CD4-positive, alpha-beta memory T cell (primary cell): ENCODE data around the gene MTUS2. TPM values are rescaled to one million over a fixed set of nuclear protein-coding genes. Genes with fewer than 3 reads are reported as not detected.

Experiments used
- CTCF ChIA-PET: fragments of 350-600 bp; sonication (Branson Sonifier 250); formaldehyde crosslinking; loops from one replicate; lab custom pipeline; 2021; ENCODE audit warnings: inconsistent platforms; ENCODE audit not compliant: partially characterized antibody; lab: Charles Lee
- POLR2A ChIA-PET: fragments of 350-600 bp; sonication (Branson Sonifier 250); formaldehyde crosslinking; loops from one replicate; lab custom pipeline; 2021; ENCODE audit not compliant: partially characterized antibody; lab: Charles Lee
- DNase-seq, 5 donors: peaks; one replicate each; pipeline versions ENCODE4 v3.0.0 to v3.0.0-alpha.2; 2020 to 2022; ENCODE audit warnings: mixed read lengths in 1 of 5
- H3K27ac ChIP-seq: one replicate; pipeline ENCODE4 v1.7.0; 2013; ENCODE audit warnings: low read depth, low read length
- H3K27me3 ChIP-seq: 2 replicates; pipeline ENCODE4 v1.7.0; 2013; ENCODE audit warnings: mild to moderate bottlenecking, low read length, moderate library complexity; ENCODE audit not compliant: insufficient read depth
- H3K36me3 ChIP-seq: 2 replicates; pipeline ENCODE4 v1.7.0; 2013; ENCODE audit warnings: mild to moderate bottlenecking, low read length, moderate library complexity; ENCODE audit not compliant: insufficient read depth
- H3K4me1 ChIP-seq: 2 replicates; pipeline ENCODE4 v1.7.0; 2013; ENCODE audit warnings: mild to moderate bottlenecking, low read length, moderate library complexity; ENCODE audit not compliant: insufficient read depth
- H3K4me3 ChIP-seq, 2 donors: one replicate each; pipeline ENCODE4 v1.7.0; 2013; ENCODE audit warnings: low read length in 2 of 2, mild to moderate bottlenecking in 1 of 2
- H3K9me3 ChIP-seq, 2 donors: one replicate each; pipeline ENCODE4 v1.7.0; 2013; ENCODE audit warnings: low read length in 2 of 2, control low read depth in 1 of 2; ENCODE audit not compliant: control insufficient read depth in 1 of 2
- H3K27ac Mint-ChIP-seq, 7 donors: one replicate each; pipeline ENCODE4 v1.8.0; 2020 to 2021; ENCODE audit warnings: mixed read lengths in 7 of 7, mild to moderate bottlenecking in 6 of 7, inconsistent platforms in 3 of 7, moderate library complexity in 3 of 7
- H3K27me3 Mint-ChIP-seq, 2 donors: one replicate each; pipeline ENCODE4 v1.8.0; 2020 to 2021; ENCODE audit warnings: mixed read lengths in 2 of 2
- H3K36me3 Mint-ChIP-seq, 2 donors: one replicate each; pipeline ENCODE4 v1.8.0; 2020 to 2021; ENCODE audit warnings: mixed read lengths in 2 of 2, inconsistent platforms in 1 of 2, mild to moderate bottlenecking in 1 of 2
- H3K4me1 Mint-ChIP-seq, 4 donors: one replicate each; pipeline ENCODE4 v1.8.0; 2020 to 2021; ENCODE audit warnings: mixed read lengths in 4 of 4, mild to moderate bottlenecking in 1 of 4
- H3K4me3 Mint-ChIP-seq, 8 donors: one replicate each; pipeline ENCODE4 v1.8.0; 2020 to 2021; ENCODE audit warnings: mixed read lengths in 8 of 8, mild to moderate bottlenecking in 7 of 8, moderate library complexity in 6 of 8, inconsistent platforms in 3 of 8
- H3K9me3 Mint-ChIP-seq, 8 donors: one replicate each; pipeline ENCODE4 v1.8.0; 2020 to 2021; ENCODE audit warnings: mixed read lengths in 8 of 8, mild to moderate bottlenecking in 5 of 8, inconsistent platforms in 3 of 8, moderate library complexity in 1 of 8
- intact Hi-C: fragments of 100-400 bp; cut with micrococcal nuclease; formaldehyde crosslinking; loops from one replicate; pipeline ENCODE4 v1.15.1; 2023
- polyA plus RNA-seq, 2 donors: library from polyadenylated mRNA; unstranded; fragments of 300-500 nt; fragmentation: Illumina TruSeq; gene quantifications; one replicate each; pipeline ENCODE4 v1.2.3, GENCODE V29; 2021
- total RNA-seq, 2 experiments: library from RNA; stranded (reverse); gene quantifications; one replicate each; pipeline ENCODE4 v1.2.3, GENCODE V29; 2021

MTUS2 gene
- total and polyA plus RNA-seq, 4 experiments from 2014 or later: 0.12 to 1.1 (median 0.60) TPM

- Histone ChIP-seq H3K27me3 (no peaks in the 10 kb centered on the region), H3K4me1 (no peaks in the 10 kb centered on the region), H3K9me3 (no peaks in the 10 kb centered on the region), H3K36me3 (no peaks in the 10 kb centered on the region), H3K4me3 (no peak overlapping the region), H3K27ac (no peak overlapping the region)
- peaks cover 7 to 8% of the 10 kb centered on the region in 2 donors for H3K27me3 Mint-ChIP-seq
- no peak for DNase-seq
- POLR2A ChIA-PET: no interaction called here
- no peak overlapping the region for H3K27ac Mint-ChIP-seq
- no peak overlapping the region for H3K4me3 Mint-ChIP-seq
- intact Hi-C loops: no loop called here
- no peaks in the 10 kb centered on the region for H3K36me3 Mint-ChIP-seq
- CTCF ChIA-PET: no interaction called here
- H3K9me3 Mint-ChIP-seq: peaks cover 0 to 15% (median 6%) of the 10 kb centered on the region in 8 donors
- H3K4me1 Mint-ChIP-seq: no peaks in the 10 kb centered on the region
Observed at GRCh38 chr13:29294821-29295220, 474.7 kb downstream of the MTUS2 start.

GRCh38 chr13:29301027-29301426 is 480.9 kb downstream of the MTUS2 start:
- ChIA-PET CTCF (interaction anchor here (1.0 kb wide), 1 partner anchor 9 kb away, joined by 3 read pairs; no protein-coding TSS in a partner anchor), POLR2A (no interaction called here)
- no peak overlapping the region for H3K4me3 Mint-ChIP-seq
- no peaks in the 10 kb centered on the region for H3K9me3 ChIP-seq
- H3K27me3 Mint-ChIP-seq: peaks cover 8% of the 10 kb centered on the region in 2 donors
- intact Hi-C loops: no loop called here
- no peak for DNase-seq
- H3K36me3 Mint-ChIP-seq: peaks cover 4 to 8% of the 10 kb centered on the region in 2 donors
- no peaks in the 10 kb centered on the region for H3K4me1 ChIP-seq
- peaks cover 2 to 39% (median 28%) of the 10 kb centered on the region in 8 donors for H3K9me3 Mint-ChIP-seq
- H3K27me3 ChIP-seq: no peaks in the 10 kb centered on the region
- H3K4me1 Mint-ChIP-seq: no peaks in the 10 kb centered on the region
- H3K27ac ChIP-seq: no peak overlapping the region
- H3K27ac Mint-ChIP-seq: no peak overlapping the region
- no peak overlapping the region for H3K4me3 ChIP-seq
- H3K36me3 ChIP-seq: no peaks in the 10 kb centered on the region

DNA sequence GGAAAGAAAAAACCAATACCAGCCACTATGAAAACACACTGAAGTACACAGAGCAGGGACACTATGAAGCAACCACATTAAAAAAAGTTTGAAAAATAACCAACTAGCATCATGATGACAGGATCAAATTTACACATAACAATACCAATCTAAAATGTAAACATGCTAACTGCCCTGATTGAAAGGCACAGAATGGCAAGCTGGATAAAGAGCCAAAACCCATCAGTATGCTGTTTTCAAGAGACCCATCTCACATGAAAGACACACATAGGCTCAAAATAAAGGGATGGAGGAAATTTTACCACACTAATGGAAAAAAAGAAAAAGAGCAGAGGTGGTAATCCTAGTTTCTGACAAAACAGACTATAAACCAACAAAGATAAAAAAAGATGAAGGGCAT is 484.0 kb downstream of the MTUS2 start:
- no peaks in the 10 kb centered on the region for H3K4me1 Mint-ChIP-seq
- H3K9me3 ChIP-seq: no peaks in the 10 kb centered on the region
- H3K27me3 ChIP-seq: no peaks in the 10 kb centered on the region
- H3K27ac Mint-ChIP-seq: no peak overlapping the region
- no peaks in the 10 kb centered on the region for H3K4me1 ChIP-seq
- ChIA-PET CTCF (no interaction called here), POLR2A (no interaction called here)
- no peak overlapping the region for H3K4me3 ChIP-seq
- H3K36me3 ChIP-seq: no peaks in the 10 kb centered on the region
- peaks cover 4 to 5% of the 10 kb centered on the region in 2 donors for H3K27me3 Mint-ChIP-seq
- peaks cover 0 to 57% (median 39%) of the 10 kb centered on the region in 8 donors for H3K9me3 Mint-ChIP-seq
- H3K27ac ChIP-seq: no peak overlapping the region
- peaks cover 4 to 8% of the 10 kb centered on the region in 2 donors for H3K36me3 Mint-ChIP-seq
- intact Hi-C loops: no loop called here
- no peak for DNase-seq
- no peak overlapping the region for H3K4me3 Mint-ChIP-seq

- Mint-ChIP-seq H3K4me1 (no peaks in the 10 kb centered on the region), H3K27me3 (peaks cover 1% of the 10 kb centered on the region in 2 donors), H3K9me3 (peaks cover 0 to 26% (median 15%) of the 10 kb centered on the region in 8 donors), H3K36me3 (no peaks in the 10 kb centered on the region), H3K27ac (no peak overlapping the region), H3K4me3 (no peak overlapping the region)
- DNase-seq: no peak
- intact Hi-C loops: no loop called here
- H3K4me3 ChIP-seq: no peak overlapping the region
- CTCF ChIA-PET: no interaction called here
- H3K4me1 ChIP-seq: no peaks in the 10 kb centered on the region
- no peaks in the 10 kb centered on the region for H3K27me3 ChIP-seq
- POLR2A ChIA-PET: no interaction called here
- H3K36me3 ChIP-seq: no peaks in the 10 kb centered on the region
- H3K9me3 ChIP-seq: no peaks in the 10 kb centered on the region
- no peak overlapping the region for H3K27ac ChIP-seq
Observed at GRCh38 chr13:29310806-29311205, 490.7 kb downstream of the MTUS2 start.

GRCh38 chr13:29315847-29316246 is 495.7 kb downstream of the MTUS2 start:
- Histone ChIP-seq H3K27ac (no peak overlapping the region), H3K36me3 (no peaks in the 10 kb centered on the region), H3K4me3 (no peak overlapping the region), H3K4me1 (no peaks in the 10 kb centered on the region), H3K9me3 (no peaks in the 10 kb centered on the region), H3K27me3 (no peaks in the 10 kb centered on the region)
- ChIA-PET POLR2A (no interaction called here), CTCF (no interaction called here)
- Mint-ChIP-seq H3K4me1 (no peaks in the 10 kb centered on the region), H3K27ac (no peak overlapping the region), H3K36me3 (no peaks in the 10 kb centered on the region), H3K9me3 (peaks cover 0 to under 1% (median 0%) of the 10 kb centered on the region in 8 donors), H3K4me3 (no peak overlapping the region), H3K27me3 (no peaks in the 10 kb centered on the region)
- intact Hi-C loops: no loop called here
- DNase-seq: no peak

DNA sequence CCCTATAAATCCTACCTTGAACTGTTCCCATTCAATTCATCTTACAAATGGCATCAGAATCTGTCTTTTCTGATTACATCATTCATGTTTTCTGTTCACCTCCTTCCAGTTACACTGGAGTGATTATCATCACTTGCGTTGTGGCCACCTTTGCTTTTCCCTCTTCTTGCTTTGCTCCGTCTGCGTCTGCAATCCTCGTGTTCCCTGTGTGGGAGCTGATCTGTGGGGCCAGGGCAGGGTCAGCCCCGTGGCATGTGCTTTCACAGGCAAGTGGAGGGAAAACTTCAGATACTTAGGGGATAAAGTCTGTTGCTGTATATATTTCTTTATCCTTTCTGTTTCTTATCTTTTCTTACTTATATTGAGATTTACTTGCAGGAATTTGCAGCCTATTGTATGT is 497.7 kb downstream of the MTUS2 start:
- intact Hi-C loops: no loop called here
- no peak overlapping the region for H3K4me3 ChIP-seq
- POLR2A ChIA-PET: no interaction called here
- H3K4me1 ChIP-seq: no peaks in the 10 kb centered on the region
- H3K4me3 Mint-ChIP-seq: no peak overlapping the region
- no peaks in the 10 kb centered on the region for H3K36me3 Mint-ChIP-seq
- H3K27me3 Mint-ChIP-seq: peaks cover 0 to 5% of the 10 kb centered on the region in 2 donors
- H3K9me3 ChIP-seq: no peaks in the 10 kb centered on the region
- CTCF ChIA-PET: no interaction called here
- no peak overlapping the region for H3K27ac ChIP-seq
- H3K4me1 Mint-ChIP-seq: no peaks in the 10 kb centered on the region
- no peak for DNase-seq
- H3K27ac Mint-ChIP-seq: no peak overlapping the region
- H3K9me3 Mint-ChIP-seq: peaks cover 0 to 5% (median 0%) of the 10 kb centered on the region in 8 donors
- H3K27me3 ChIP-seq: no peaks in the 10 kb centered on the region
- no peaks in the 10 kb centered on the region for H3K36me3 ChIP-seq

GRCh38 chr13:29318741-29319140 is 498.6 kb downstream of the MTUS2 start:
- Mint-ChIP-seq H3K4me3 (no peak overlapping the region), H3K27ac (no peak overlapping the region), H3K36me3 (no peaks in the 10 kb centered on the region), H3K4me1 (no peaks in the 10 kb centered on the region), H3K27me3 (peaks cover 0 to 5% of the 10 kb centered on the region in 2 donors), H3K9me3 (peaks cover 0 to 5% (median 0%) of the 10 kb centered on the region in 8 donors)
- ChIA-PET POLR2A (no interaction called here), CTCF (no interaction called here)
- H3K9me3 ChIP-seq: no peaks in the 10 kb centered on the region
- no peaks in the 10 kb centered on the region for H3K27me3 ChIP-seq
- DNase-seq: no peak
- no peaks in the 10 kb centered on the region for H3K36me3 ChIP-seq
- intact Hi-C loops: no loop called here
- no peaks in the 10 kb centered on the region for H3K4me1 ChIP-seq
- H3K27ac ChIP-seq: no peak overlapping the region
- no peak overlapping the region for H3K4me3 ChIP-seq

DNA sequence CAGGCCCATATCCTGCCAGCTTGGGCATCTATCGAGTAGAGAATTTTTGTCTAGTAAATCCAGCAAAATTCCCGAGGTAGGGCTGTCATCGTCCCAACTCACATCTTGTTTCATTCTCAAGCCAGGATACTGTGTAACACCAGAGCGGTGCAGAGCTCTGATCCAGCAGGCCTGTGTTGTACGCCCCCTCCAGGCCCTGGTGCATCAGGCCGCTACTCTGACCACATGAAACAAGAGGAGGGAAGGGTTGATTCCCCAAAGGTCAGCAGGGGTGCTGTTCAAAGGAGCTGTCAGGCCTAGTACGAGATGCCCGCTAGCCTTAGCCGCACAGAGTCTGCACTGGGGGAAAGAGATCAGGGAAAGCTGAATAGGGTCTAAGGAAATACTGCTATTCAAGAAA is 499.3 kb downstream of the MTUS2 start:
- peaks cover 0 to 5% (median 0%) of the 10 kb centered on the region in 8 donors for H3K9me3 Mint-ChIP-seq
- no peak for DNase-seq
- Histone ChIP-seq H3K9me3 (no peaks in the 10 kb centered on the region), H3K27ac (no peak overlapping the region), H3K4me3 (no peak overlapping the region), H3K27me3 (no peaks in the 10 kb centered on the region), H3K4me1 (no peaks in the 10 kb centered on the region), H3K36me3 (no peaks in the 10 kb centered on the region)
- H3K4me3 Mint-ChIP-seq: no peak overlapping the region
- ChIA-PET POLR2A (no interaction called here), CTCF (no interaction called here)
- H3K36me3 Mint-ChIP-seq: no peaks in the 10 kb centered on the region
- no peaks in the 10 kb centered on the region for H3K4me1 Mint-ChIP-seq
- peaks cover 0 to 5% of the 10 kb centered on the region in 2 donors for H3K27me3 Mint-ChIP-seq
- intact Hi-C loops: no loop called here
- no peak overlapping the region for H3K27ac Mint-ChIP-seq
